Neural cell (in vitro differentiated cells): ENCODE measurements around the gene TASL. TPM values are rescaled to one million over a fixed set of nuclear protein-coding genes. Genes with fewer than 3 reads are reported as not detected.

ENCODE experiments used
- H2AFZ ChIP-seq: fragments of 200-600, 300-800 bp; sonication (generic), shearing (Covaris generic); 2 replicates; pipeline ENCODE4 v1.6.0; 2014; ENCODE audit warnings: low read depth, mild to moderate bottlenecking, antibody characterized with exemption, low read length, moderate library complexity
- H3F3A ChIP-seq: fragments of 200-600 bp; shearing (Covaris generic); 2 replicates; pipeline ENCODE4 v1.6.1; 2016; ENCODE audit warnings: mild to moderate bottlenecking, moderate library complexity, mixed read lengths, antibody characterized with exemption, low read length; ENCODE audit not compliant: insufficient read depth, poor library complexity, severe bottlenecking
- H3K27ac ChIP-seq: fragments of 200-600, 300-800 bp; sonication (generic), shearing (Covaris generic); 2 replicates; pipeline ENCODE4 v1.5.1; 2014; ENCODE audit warnings: mild to moderate bottlenecking, low read length, moderate library complexity
- H3K27me3 ChIP-seq: fragments of 300-800, 200-600 bp; sonication (generic), shearing (Covaris generic); 2 replicates; pipeline ENCODE4 v1.6.0; 2014; ENCODE audit warnings: mild to moderate bottlenecking, low read depth, low read length, moderate library complexity; ENCODE audit not compliant: insufficient read depth
- H3K36me3 ChIP-seq: fragments of 300-800, 200-600 bp; sonication (generic), shearing (Covaris generic); 2 replicates; pipeline ENCODE4 v1.5.1; 2014; ENCODE audit warnings: mild to moderate bottlenecking, antibody characterized with exemption, low read length, moderate library complexity; ENCODE audit not compliant: insufficient read depth
- H3K4me2 ChIP-seq: fragments of 300-800, 200-600 bp; sonication (generic), shearing (Covaris generic); 2 replicates; pipeline ENCODE4 v1.6.0; 2014; ENCODE audit warnings: mild to moderate bottlenecking, low read length
- H3K4me3 ChIP-seq: fragments of 300-800, 200-600 bp; sonication (generic), shearing (Covaris generic); 2 replicates; pipeline ENCODE4 v1.5.1; 2014; ENCODE audit warnings: mild to moderate bottlenecking, low read length, moderate library complexity
- H3K79me2 ChIP-seq: fragments of 200-600 bp; shearing (Covaris generic); replicated peaks from 2 replicates; pipeline ENCODE4 v1.6.0; 2014; ENCODE audit warnings: mild to moderate bottlenecking, low read length, moderate library complexity; ENCODE audit not compliant: insufficient read depth
- H3K9ac ChIP-seq: fragments of 300-800, 200-600 bp; sonication (generic), shearing (Covaris generic); 2 replicates; pipeline ENCODE4 v1.6.1; 2016; ENCODE audit warnings: mild to moderate bottlenecking, low read length, mixed read lengths
- H3K9me2 ChIP-seq: fragments of 200-600 bp; shearing (Covaris generic); 2 replicates; pipeline ENCODE4 v1.6.1; 2016; ENCODE audit warnings: mild to moderate bottlenecking, low read length, mixed read lengths; ENCODE audit not compliant: insufficient read depth
- H3K9me3 ChIP-seq: fragments of 200-600, 300-800 bp; sonication (generic), shearing (Covaris generic); 2 replicates; pipeline ENCODE4 v1.6.1; 2016; ENCODE audit warnings: mild to moderate bottlenecking, mixed run types, low read length, moderate library complexity, mixed read lengths
- H4K20me1 ChIP-seq: fragments of 200-600 bp; shearing (Covaris generic); 2 replicates; pipeline ENCODE4 v1.6.1; 2016; ENCODE audit warnings: mild to moderate bottlenecking, mixed run types; ENCODE audit not compliant: insufficient read depth
- CTCF ChIP-seq: fragments of 450-650 bp; IDR thresholded peaks from 2 replicates; pipeline ENCODE4 v1.5.1; 2014; ENCODE audit warnings: antibody characterized with exemption, mild to moderate bottlenecking, moderate library complexity; ENCODE audit not compliant: poor library complexity, severe bottlenecking
- EP300 ChIP-seq: fragments of 450-650 bp; conservative IDR thresholded peaks from 2 replicates; pipeline ENCODE4 v1.6.1; 2014; ENCODE audit warnings: antibody characterized with exemption, mild to moderate bottlenecking, moderate library complexity; ENCODE audit not compliant: poor library complexity, severe bottlenecking
- EZH2 ChIP-seq: fragments of 200-600, 300-800 bp; shearing (Covaris generic), sonication (generic); IDR thresholded peaks from 2 replicates; pipeline ENCODE4 v1.6.1; 2014; ENCODE audit warnings: antibody characterized with exemption, low read length, borderline replicate concordance, mild to moderate bottlenecking; ENCODE audit not compliant: insufficient read depth, poor library complexity, severe bottlenecking
- MXI1 ChIP-seq: fragments of 450-650 bp; conservative IDR thresholded peaks from 2 replicates; pipeline ENCODE4 v1.6.1; 2014; ENCODE audit warnings: antibody characterized with exemption, mild to moderate bottlenecking; ENCODE audit not compliant: poor library complexity, severe bottlenecking
- POLR2AphosphoS5 ChIP-seq: IDR thresholded peaks from 2 replicates; pipeline ENCODE4 v1.6.1; 2012
- RAD21 ChIP-seq: fragments of 450-650 bp; conservative IDR thresholded peaks from 2 replicates; pipeline ENCODE4 v1.6.1; 2014; ENCODE audit warnings: antibody characterized with exemption, mild to moderate bottlenecking, moderate library complexity
- SMC3 ChIP-seq: fragments of 450-650 bp; conservative IDR thresholded peaks from 2 replicates; pipeline ENCODE4 v1.6.1; 2014; ENCODE audit warnings: antibody characterized with exemption, mild to moderate bottlenecking, moderate library complexity; ENCODE audit not compliant: poor library complexity
- TAF1 ChIP-seq: IDR thresholded peaks from 2 replicates; pipeline ENCODE4 v1.6.1; 2012; ENCODE audit warnings: low read depth
- polyA plus RNA-seq: library from polyadenylated mRNA; depleted of rRNA; stranded (reverse); fragments of >200 nt; gene quantifications from 2 replicates; pipeline ENCODE4 v1.2.3, GENCODE V29; 2014
- TF ChIP-seq, protein P1 (sequence below): IDR thresholded peaks from 2 replicates; pipeline ENCODE4 v1.6.1; 2012; ENCODE audit warnings: borderline replicate concordance

Gene TASL
- polyA plus RNA-seq, 1 donor from 2014 or later, result not detected

DNA sequence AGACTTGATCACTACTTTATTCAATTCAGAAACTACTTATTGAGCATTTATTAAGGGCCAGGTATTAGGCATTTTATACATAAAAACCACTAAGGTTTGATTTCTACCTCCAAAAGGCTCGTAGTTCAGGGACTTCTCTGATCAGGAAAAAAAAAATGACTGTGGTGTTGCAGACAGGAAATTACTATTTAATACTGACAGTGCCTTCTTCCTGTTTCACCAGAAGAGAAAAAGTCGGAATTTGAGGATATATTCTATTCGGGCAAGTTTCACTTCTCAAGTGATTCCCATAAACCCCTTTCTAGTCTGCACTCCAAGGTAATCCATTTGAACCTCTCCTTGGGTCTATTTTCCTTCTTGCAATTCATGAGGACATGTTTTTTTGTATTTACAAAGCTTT, 15.3 kb upstream of the TASL start:
- TF ChIP-seq, protein P1, sequence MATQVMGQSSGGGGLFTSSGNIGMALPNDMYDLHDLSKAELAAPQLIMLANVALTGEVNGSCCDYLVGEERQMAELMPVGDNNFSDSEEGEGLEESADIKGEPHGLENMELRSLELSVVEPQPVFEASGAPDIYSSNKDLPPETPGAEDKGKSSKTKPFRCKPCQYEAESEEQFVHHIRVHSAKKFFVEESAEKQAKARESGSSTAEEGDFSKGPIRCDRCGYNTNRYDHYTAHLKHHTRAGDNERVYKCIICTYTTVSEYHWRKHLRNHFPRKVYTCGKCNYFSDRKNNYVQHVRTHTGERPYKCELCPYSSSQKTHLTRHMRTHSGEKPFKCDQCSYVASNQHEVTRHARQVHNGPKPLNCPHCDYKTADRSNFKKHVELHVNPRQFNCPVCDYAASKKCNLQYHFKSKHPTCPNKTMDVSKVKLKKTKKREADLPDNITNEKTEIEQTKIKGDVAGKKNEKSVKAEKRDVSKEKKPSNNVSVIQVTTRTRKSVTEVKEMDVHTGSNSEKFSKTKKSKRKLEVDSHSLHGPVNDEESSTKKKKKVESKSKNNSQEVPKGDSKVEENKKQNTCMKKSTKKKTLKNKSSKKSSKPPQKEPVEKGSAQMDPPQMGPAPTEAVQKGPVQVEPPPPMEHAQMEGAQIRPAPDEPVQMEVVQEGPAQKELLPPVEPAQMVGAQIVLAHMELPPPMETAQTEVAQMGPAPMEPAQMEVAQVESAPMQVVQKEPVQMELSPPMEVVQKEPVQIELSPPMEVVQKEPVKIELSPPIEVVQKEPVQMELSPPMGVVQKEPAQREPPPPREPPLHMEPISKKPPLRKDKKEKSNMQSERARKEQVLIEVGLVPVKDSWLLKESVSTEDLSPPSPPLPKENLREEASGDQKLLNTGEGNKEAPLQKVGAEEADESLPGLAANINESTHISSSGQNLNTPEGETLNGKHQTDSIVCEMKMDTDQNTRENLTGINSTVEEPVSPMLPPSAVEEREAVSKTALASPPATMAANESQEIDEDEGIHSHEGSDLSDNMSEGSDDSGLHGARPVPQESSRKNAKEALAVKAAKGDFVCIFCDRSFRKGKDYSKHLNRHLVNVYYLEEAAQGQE, result no peak
- TF ChIP-seq RAD21 (no peak), SMC3 (no peak), POLR2AphosphoS5 (no peak), CTCF (no peak), EP300 (no peak), EZH2 (no peak), MXI1 (no peak), TAF1 (no peak)
- Histone ChIP-seq H3K9me3 (no peaks in the 10 kb centered on the region), H3K36me3 (no peaks in the 10 kb centered on the region), H3K9me2 (no peaks in the 10 kb centered on the region), H4K20me1 (no peaks in the 10 kb centered on the region), H3K4me3 (no peak overlapping the region), H3K27ac (no peak overlapping the region), H3F3A (no peaks in the 10 kb centered on the region), H3K79me2 (no peaks in the 10 kb centered on the region), H3K27me3 (no peaks in the 10 kb centered on the region), H3K9ac (no peak overlapping the region), H3K4me2 (no peak overlapping the region), H2AFZ (no peak overlapping the region)

DNA sequence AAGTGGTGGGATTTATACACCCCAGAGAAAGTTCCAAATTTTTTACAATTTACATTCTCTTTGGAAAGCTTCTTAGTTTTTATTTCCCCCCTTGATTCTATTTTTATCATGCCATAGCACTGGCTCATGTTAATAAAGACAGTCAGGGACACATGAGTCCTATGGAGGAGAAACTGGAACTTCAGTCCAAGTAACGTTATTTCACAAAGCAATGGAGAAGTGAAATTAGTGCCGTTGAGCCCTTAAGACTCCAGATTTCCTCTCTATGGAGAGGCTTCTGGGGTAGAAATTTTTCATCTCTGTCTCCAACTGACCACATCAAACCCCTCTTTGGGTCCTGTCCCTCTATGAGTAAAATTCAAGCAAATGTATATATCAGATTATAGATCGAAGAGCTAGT, 12.8 kb upstream of the TASL start:
- H3K9me3 ChIP-seq, result no peaks in the 10 kb centered on the region
- H4K20me1 ChIP-seq, result no peaks in the 10 kb centered on the region
- no peak overlapping the region for H3K4me2 ChIP-seq
- no peak overlapping the region for H3K9ac ChIP-seq
- no peak for TF ChIP-seq TAF1
- no peak for TF ChIP-seq CTCF
- no peak for TF ChIP-seq RAD21
- TF ChIP-seq POLR2AphosphoS5, result no peak
- TF ChIP-seq MXI1, result no peak
- TF ChIP-seq EP300, result no peak
- TF ChIP-seq, protein P1, result no peak
- TF ChIP-seq EZH2, result no peak
- TF ChIP-seq SMC3, result no peak
- H3K4me3 ChIP-seq, result no peak overlapping the region
- H3K79me2 ChIP-seq, result no peaks in the 10 kb centered on the region
- no peaks in the 10 kb centered on the region for H3F3A ChIP-seq
- H3K9me2 ChIP-seq, result no peaks in the 10 kb centered on the region
- no peak overlapping the region for H2AFZ ChIP-seq
- H3K27ac ChIP-seq, result no peak overlapping the region
- no peaks in the 10 kb centered on the region for H3K27me3 ChIP-seq
- no peaks in the 10 kb centered on the region for H3K36me3 ChIP-seq
